GM23338 (cell line): ENCODE measurements around the gene ARHGEF28. TPM values are rescaled to one million over a fixed set of nuclear protein-coding genes. Genes with fewer than 3 reads are reported as not detected.

Experiments
- ATAC-seq: fragments of 200-7000 bp; cut with Tn5 transposase; 3 replicates; pipeline ENCODE4 v1.9.1; 2020
- DNase-seq: peaks from one replicate; pipeline ENCODE4 v3.0.0-alpha.2; 2015; ENCODE audit warnings: low spot score
- H2AFZ ChIP-seq: fragments of 200-600 bp; sonication (generic); 2 replicates; pipeline ENCODE4 v1.8.0; 2016; ENCODE audit warnings: antibody characterized with exemption, mild to moderate bottlenecking, moderate library complexity
- H3F3A ChIP-seq: fragments of 200-600 bp; sonication (generic); replicated peaks from 2 replicates; pipeline ENCODE4 v1.8.0; 2017; ENCODE audit warnings: antibody characterized with exemption, mixed run types, low read depth
- H3K27ac ChIP-seq: fragments of 200-600 bp; sonication (generic); 2 replicates; pipeline ENCODE4 v1.6.1; 2016; ENCODE audit warnings: low read depth
- H3K27me3 ChIP-seq: fragments of 200-600 bp; sonication (generic); 2 replicates; pipeline ENCODE4 v1.8.0; 2016; ENCODE audit warnings: mild to moderate bottlenecking, mixed run types, moderate library complexity; ENCODE audit not compliant: insufficient read depth
- H3K36me3 ChIP-seq: fragments of 200-600 bp; sonication (generic); 2 replicates; pipeline ENCODE4 v1.8.0; 2016; ENCODE audit warnings: mild to moderate bottlenecking; ENCODE audit not compliant: insufficient read depth
- H3K4me1 ChIP-seq: fragments of 200-600 bp; sonication (generic); 2 replicates; pipeline ENCODE4 v1.8.0; 2016; ENCODE audit warnings: mild to moderate bottlenecking, moderate library complexity; ENCODE audit not compliant: insufficient read depth
- H3K4me2 ChIP-seq: fragments of 200-600 bp; sonication (generic); 2 replicates; pipeline ENCODE4 v1.7.1; 2017; ENCODE audit warnings: mixed run types
- H3K4me3 ChIP-seq: fragments of 200-600 bp; sonication (generic); 2 replicates; pipeline ENCODE4 v1.6.1; 2016; ENCODE audit warnings: mixed run types
- H3K79me2 ChIP-seq: fragments of 200-600 bp; sonication (generic); replicated peaks from 2 replicates; pipeline ENCODE4 v1.8.0; 2017; ENCODE audit warnings: mild to moderate bottlenecking; ENCODE audit not compliant: insufficient read depth
- H3K9me2 ChIP-seq: fragments of 200-600 bp; sonication (generic); 2 replicates; pipeline ENCODE4 v1.8.0; 2017; ENCODE audit not compliant: insufficient read depth
- H4K20me1 ChIP-seq: fragments of 200-600 bp; sonication (generic); replicated peaks from 2 replicates; pipeline ENCODE4 v1.8.0; 2017; ENCODE audit warnings: mild to moderate bottlenecking; ENCODE audit not compliant: insufficient read depth
- H3K27ac Mint-ChIP-seq: 2 replicates; pipeline ENCODE4 v1.8.0; 2020; ENCODE audit warnings: inconsistent platforms, mild to moderate bottlenecking, moderate library complexity, mixed read lengths
- H3K27me3 Mint-ChIP-seq: 3 replicates; pipeline ENCODE4 v1.8.0; 2022; ENCODE audit warnings: low read depth, mild to moderate bottlenecking, moderate library complexity, mixed read lengths, inconsistent platforms; ENCODE audit not compliant: insufficient read depth, poor library complexity
- H3K36me3 Mint-ChIP-seq: 3 replicates; pipeline ENCODE4 v1.8.0; 2021; ENCODE audit warnings: low read depth, mild to moderate bottlenecking, inconsistent platforms, moderate library complexity, mixed read lengths
- H3K4me1 Mint-ChIP-seq: 3 replicates; pipeline ENCODE4 v1.8.0; 2020; ENCODE audit warnings: mild to moderate bottlenecking, inconsistent platforms, mixed read lengths
- H3K4me3 Mint-ChIP-seq: 3 replicates; pipeline ENCODE4 v1.8.0; 2021; ENCODE audit warnings: moderate library complexity, mild to moderate bottlenecking, inconsistent platforms, mixed read lengths
- H3K9me3 Mint-ChIP-seq: 3 replicates; pipeline ENCODE4 v1.8.0; 2020; ENCODE audit warnings: moderate library complexity, mild to moderate bottlenecking, inconsistent platforms, mixed read lengths
- CREB1 ChIP-seq: fragments of 250-450 bp; sonication (Bioruptor Pico); IDR thresholded peaks from 2 replicates; pipeline ENCODE4 v1.5.0; 2020; ENCODE audit warnings: low read depth, mild to moderate bottlenecking, moderate library complexity
- EZH2 ChIP-seq: fragments of 200-600 bp; sonication (generic); IDR thresholded peaks from one replicate; pipeline ENCODE4 v1.8.0; 2017; ENCODE audit warnings: antibody characterized with exemption, mild to moderate bottlenecking, low read depth; ENCODE audit not compliant: unreplicated experiment
- EZH2phosphoT487 ChIP-seq: fragments of 200-600 bp; sonication (generic); IDR thresholded peaks from one replicate; pipeline ENCODE4 v1.8.1; 2018; ENCODE audit warnings: antibody characterized with exemption; ENCODE audit not compliant: unreplicated experiment
- JUNB ChIP-seq: IDR thresholded peaks from one replicate; pipeline ENCODE4 v1.6.1; 2016; ENCODE audit warnings: antibody characterized with exemption; ENCODE audit not compliant: unreplicated experiment
- NANOG ChIP-seq: IDR thresholded peaks from 2 replicates; pipeline ENCODE4 v1.6.1; 2016; ENCODE audit warnings: antibody characterized with exemption, borderline replicate concordance
- POLR2AphosphoS5 ChIP-seq: IDR thresholded peaks from 2 replicates; pipeline ENCODE4 v1.6.1; 2016; ENCODE audit warnings: antibody characterized with exemption, low read depth
- STAT1 ChIP-seq: IDR thresholded peaks from one replicate; pipeline ENCODE4 v1.6.1; 2016; ENCODE audit warnings: antibody characterized with exemption; ENCODE audit not compliant: unreplicated experiment
- ZNF114 ChIP-seq: fragments of 250-450 bp; sonication (Bioruptor Pico); IDR thresholded peaks from 2 replicates; pipeline ENCODE4 v1.5.0; 2020; ENCODE audit warnings: mild to moderate bottlenecking, moderate library complexity
- ZNF331 ChIP-seq: fragments of 250-450 bp; sonication (Bioruptor Pico); IDR thresholded peaks from 2 replicates; pipeline ENCODE4 v1.5.0; 2020; ENCODE audit warnings: low read depth, mild to moderate bottlenecking, moderate library complexity
- polyA plus RNA-seq: library from polyadenylated mRNA; unstranded; fragments of >200 nt; fragmentation: Nextera tagmentation; extraction: Ambion mirVana; gene quantifications from 2 replicates; pipeline ENCODE4 v1.2.1, GENCODE V29; 2016
- total RNA-seq: library from RNA; depleted of rRNA; stranded (reverse); fragments of >200 nt; shearing (Covaris generic); gene quantifications from 2 replicates; pipeline ENCODE4 v1.2.3, GENCODE V29; 2014
- TF ChIP-seq, protein P1 (sequence below), 2 experiments: fragments of 200-600 bp in 1 of 2; sonication (generic) in 1 of 2; conservative IDR thresholded peaks; 2 replicates each; pipeline versions ENCODE4 v1.5.1 to v1.6.1; 2016 to 2017; ENCODE audit warnings: antibody characterized with exemption in 2 of 2, low read depth in 2 of 2, mild to moderate bottlenecking in 2 of 2, moderate library complexity in 1 of 2
- TF ChIP-seq, protein P2 (sequence below): IDR thresholded peaks from 2 replicates; pipeline ENCODE4 v1.6.1; 2016; ENCODE audit warnings: antibody characterized with exemption
- TF ChIP-seq, protein P3 (sequence below): fragments of 250-450 bp; sonication (Bioruptor Pico); IDR thresholded peaks from 2 replicates; pipeline ENCODE4 v1.5.0; 2020; ENCODE audit warnings: mild to moderate bottlenecking, moderate library complexity
- TF ChIP-seq, protein P4 (sequence below): IDR thresholded peaks from one replicate; pipeline ENCODE4 v1.6.1; 2018; ENCODE audit warnings: antibody characterized with exemption; ENCODE audit not compliant: unreplicated experiment

Gene ARHGEF28
- total and polyA plus RNA-seq, 2 experiments from 2014 or later: 0.39 to 1.0 TPM

DNA sequence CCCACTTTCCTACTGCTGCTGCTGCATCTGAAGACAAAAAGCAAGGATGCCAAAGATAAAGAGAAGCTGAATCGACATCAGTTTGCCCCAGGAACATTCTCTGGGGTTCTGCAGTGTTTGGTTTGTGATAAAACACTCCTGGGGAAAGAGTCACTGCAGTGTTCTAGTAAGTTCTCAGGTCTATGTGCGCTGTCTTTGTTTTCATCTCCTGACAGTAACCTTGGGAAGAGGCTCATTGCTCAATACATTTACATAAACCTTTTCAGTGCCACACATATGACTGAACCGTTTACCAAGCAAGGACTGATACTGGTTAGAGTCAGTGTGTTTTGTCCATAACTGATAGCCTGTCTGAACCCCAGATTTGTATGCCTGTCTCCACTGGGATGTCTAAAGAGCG, 232.1 kb downstream of the ARHGEF28 start:
- Histone ChIP-seq H3K4me2 (no peak overlapping the region), H3K27ac (no peak overlapping the region), H3K4me3 (no peak overlapping the region), H3K27me3 (no peaks in the 10 kb centered on the region), H3F3A (no peaks in the 10 kb centered on the region), H3K4me1 (no peaks in the 10 kb centered on the region), H3K79me2 (no peaks in the 10 kb centered on the region), H4K20me1 (no peaks in the 10 kb centered on the region), H3K9me2 (no peaks in the 10 kb centered on the region), H2AFZ (no peak overlapping the region), H3K36me3 (no peaks in the 10 kb centered on the region)
- no peak for TF ChIP-seq NANOG
- TF ChIP-seq ZNF114 (CRISPR knock-in tag): no peak
- no peak for TF ChIP-seq CREB1 (CRISPR knock-in tag)
- TF ChIP-seq, protein P1, sequence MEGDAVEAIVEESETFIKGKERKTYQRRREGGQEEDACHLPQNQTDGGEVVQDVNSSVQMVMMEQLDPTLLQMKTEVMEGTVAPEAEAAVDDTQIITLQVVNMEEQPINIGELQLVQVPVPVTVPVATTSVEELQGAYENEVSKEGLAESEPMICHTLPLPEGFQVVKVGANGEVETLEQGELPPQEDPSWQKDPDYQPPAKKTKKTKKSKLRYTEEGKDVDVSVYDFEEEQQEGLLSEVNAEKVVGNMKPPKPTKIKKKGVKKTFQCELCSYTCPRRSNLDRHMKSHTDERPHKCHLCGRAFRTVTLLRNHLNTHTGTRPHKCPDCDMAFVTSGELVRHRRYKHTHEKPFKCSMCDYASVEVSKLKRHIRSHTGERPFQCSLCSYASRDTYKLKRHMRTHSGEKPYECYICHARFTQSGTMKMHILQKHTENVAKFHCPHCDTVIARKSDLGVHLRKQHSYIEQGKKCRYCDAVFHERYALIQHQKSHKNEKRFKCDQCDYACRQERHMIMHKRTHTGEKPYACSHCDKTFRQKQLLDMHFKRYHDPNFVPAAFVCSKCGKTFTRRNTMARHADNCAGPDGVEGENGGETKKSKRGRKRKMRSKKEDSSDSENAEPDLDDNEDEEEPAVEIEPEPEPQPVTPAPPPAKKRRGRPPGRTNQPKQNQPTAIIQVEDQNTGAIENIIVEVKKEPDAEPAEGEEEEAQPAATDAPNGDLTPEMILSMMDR (conservative IDR thresholded peaks at IDR 0.05; ENCODE audit: low read depth in 2 of 2): no peak
- TF ChIP-seq, protein P2, sequence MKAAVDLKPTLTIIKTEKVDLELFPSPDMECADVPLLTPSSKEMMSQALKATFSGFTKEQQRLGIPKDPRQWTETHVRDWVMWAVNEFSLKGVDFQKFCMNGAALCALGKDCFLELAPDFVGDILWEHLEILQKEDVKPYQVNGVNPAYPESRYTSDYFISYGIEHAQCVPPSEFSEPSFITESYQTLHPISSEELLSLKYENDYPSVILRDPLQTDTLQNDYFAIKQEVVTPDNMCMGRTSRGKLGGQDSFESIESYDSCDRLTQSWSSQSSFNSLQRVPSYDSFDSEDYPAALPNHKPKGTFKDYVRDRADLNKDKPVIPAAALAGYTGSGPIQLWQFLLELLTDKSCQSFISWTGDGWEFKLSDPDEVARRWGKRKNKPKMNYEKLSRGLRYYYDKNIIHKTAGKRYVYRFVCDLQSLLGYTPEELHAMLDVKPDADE: no peak
- no peak for TF ChIP-seq ZNF331 (CRISPR knock-in tag)
- no peak for TF ChIP-seq EZH2phosphoT487
- no peak for TF ChIP-seq STAT1
- no peak for TF ChIP-seq JUNB
- TF ChIP-seq POLR2AphosphoS5: no peak
- TF ChIP-seq EZH2: no peak
- TF ChIP-seq, protein P3, sequence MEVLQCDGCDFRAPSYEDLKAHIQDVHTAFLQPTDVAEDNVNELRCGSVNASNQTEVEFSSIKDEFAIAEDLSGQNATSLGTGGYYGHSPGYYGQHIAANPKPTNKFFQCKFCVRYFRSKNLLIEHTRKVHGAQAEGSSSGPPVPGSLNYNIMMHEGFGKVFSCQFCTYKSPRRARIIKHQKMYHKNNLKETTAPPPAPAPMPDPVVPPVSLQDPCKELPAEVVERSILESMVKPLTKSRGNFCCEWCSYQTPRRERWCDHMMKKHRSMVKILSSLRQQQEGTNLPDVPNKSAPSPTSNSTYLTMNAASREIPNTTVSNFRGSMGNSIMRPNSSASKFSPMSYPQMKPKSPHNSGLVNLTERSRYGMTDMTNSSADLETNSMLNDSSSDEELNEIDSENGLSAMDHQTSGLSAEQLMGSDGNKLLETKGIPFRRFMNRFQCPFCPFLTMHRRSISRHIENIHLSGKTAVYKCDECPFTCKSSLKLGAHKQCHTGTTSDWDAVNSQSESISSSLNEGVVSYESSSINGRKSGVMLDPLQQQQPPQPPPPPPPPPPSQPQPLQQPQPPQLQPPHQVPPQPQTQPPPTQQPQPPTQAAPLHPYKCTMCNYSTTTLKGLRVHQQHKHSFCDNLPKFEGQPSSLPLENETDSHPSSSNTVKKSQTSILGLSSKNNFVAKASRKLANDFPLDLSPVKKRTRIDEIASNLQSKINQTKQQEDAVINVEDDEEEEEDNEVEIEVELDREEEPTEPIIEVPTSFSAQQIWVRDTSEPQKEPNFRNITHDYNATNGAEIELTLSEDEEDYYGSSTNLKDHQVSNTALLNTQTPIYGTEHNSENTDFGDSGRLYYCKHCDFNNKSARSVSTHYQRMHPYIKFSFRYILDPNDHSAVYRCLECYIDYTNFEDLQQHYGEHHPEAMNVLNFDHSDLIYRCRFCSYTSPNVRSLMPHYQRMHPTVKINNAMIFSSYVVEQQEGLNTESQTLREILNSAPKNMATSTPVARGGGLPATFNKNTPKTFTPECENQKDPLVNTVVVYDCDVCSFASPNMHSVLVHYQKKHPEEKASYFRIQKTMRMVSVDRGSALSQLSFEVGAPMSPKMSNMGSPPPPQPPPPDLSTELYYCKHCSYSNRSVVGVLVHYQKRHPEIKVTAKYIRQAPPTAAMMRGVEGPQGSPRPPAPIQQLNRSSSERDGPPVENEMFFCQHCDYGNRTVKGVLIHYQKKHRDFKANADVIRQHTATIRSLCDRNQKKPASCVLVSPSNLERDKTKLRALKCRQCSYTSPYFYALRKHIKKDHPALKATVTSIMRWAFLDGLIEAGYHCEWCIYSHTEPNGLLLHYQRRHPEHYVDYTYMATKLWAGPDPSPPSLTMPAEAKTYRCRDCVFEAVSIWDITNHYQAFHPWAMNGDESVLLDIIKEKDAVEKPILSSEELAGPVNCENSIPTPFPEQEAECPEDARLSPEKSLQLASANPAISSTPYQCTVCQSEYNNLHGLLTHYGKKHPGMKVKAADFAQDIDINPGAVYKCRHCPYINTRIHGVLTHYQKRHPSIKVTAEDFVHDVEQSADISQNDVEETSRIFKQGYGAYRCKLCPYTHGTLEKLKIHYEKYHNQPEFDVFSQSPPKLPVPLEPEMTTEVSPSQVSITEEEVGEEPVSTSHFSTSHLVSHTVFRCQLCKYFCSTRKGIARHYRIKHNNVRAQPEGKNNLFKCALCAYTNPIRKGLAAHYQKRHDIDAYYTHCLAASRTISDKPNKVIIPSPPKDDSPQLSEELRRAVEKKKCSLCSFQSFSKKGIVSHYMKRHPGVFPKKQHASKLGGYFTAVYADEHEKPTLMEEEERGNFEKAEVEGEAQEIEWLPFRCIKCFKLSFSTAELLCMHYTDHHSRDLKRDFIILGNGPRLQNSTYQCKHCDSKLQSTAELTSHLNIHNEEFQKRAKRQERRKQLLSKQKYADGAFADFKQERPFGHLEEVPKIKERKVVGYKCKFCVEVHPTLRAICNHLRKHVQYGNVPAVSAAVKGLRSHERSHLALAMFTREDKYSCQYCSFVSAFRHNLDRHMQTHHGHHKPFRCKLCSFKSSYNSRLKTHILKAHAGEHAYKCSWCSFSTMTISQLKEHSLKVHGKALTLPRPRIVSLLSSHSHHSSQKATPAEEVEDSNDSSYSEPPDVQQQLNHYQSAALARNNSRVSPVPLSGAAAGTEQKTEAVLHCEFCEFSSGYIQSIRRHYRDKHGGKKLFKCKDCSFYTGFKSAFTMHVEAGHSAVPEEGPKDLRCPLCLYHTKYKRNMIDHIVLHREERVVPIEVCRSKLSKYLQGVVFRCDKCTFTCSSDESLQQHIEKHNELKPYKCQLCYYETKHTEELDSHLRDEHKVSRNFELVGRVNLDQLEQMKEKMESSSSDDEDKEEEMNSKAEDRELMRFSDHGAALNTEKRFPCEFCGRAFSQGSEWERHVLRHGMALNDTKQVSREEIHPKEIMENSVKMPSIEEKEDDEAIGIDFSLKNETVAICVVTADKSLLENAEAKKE (CRISPR knock-in tag): no peak
- TF ChIP-seq, protein P4, sequence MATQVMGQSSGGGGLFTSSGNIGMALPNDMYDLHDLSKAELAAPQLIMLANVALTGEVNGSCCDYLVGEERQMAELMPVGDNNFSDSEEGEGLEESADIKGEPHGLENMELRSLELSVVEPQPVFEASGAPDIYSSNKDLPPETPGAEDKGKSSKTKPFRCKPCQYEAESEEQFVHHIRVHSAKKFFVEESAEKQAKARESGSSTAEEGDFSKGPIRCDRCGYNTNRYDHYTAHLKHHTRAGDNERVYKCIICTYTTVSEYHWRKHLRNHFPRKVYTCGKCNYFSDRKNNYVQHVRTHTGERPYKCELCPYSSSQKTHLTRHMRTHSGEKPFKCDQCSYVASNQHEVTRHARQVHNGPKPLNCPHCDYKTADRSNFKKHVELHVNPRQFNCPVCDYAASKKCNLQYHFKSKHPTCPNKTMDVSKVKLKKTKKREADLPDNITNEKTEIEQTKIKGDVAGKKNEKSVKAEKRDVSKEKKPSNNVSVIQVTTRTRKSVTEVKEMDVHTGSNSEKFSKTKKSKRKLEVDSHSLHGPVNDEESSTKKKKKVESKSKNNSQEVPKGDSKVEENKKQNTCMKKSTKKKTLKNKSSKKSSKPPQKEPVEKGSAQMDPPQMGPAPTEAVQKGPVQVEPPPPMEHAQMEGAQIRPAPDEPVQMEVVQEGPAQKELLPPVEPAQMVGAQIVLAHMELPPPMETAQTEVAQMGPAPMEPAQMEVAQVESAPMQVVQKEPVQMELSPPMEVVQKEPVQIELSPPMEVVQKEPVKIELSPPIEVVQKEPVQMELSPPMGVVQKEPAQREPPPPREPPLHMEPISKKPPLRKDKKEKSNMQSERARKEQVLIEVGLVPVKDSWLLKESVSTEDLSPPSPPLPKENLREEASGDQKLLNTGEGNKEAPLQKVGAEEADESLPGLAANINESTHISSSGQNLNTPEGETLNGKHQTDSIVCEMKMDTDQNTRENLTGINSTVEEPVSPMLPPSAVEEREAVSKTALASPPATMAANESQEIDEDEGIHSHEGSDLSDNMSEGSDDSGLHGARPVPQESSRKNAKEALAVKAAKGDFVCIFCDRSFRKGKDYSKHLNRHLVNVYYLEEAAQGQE: no peak
- Mint-ChIP-seq H3K27ac (no peak overlapping the region), H3K27me3 (peaks cover 2% of the 10 kb centered on the region), H3K9me3 (no peaks in the 10 kb centered on the region; the same call in 2 of the 3 replicates), H3K4me1 (no peaks in the 10 kb centered on the region; the same call in 2 of the 3 replicates), H3K36me3 (no peaks in the 10 kb centered on the region), H3K4me3 (no peak overlapping the region)
- no peak for DNase-seq
- no peak for ATAC-seq
